Fibroblast of mammary gland (primary cell): ENCODE results near the gene C1orf141.

Experiments used
- DNase-seq: peaks from one replicate; pipeline ENCODE4 v3.0.0-alpha.2; 2010; ENCODE audit warnings: low read depth
- H3K4me3 ChIP-seq: 2 replicates; pipeline ENCODE4 v1.5.1; 2011; ENCODE audit warnings: low read depth, mild to moderate bottlenecking, low read length, moderate library complexity; ENCODE audit not compliant: control insufficient read depth
- TF ChIP-seq, protein P1 (sequence below): conservative IDR thresholded peaks from 2 replicates; pipeline ENCODE4 v1.5.1; 2011; ENCODE audit warnings: low read depth, low read length, inconsistent platforms; ENCODE audit not compliant: control insufficient read depth, insufficient read depth

The C1orf141 gene

DNA sequence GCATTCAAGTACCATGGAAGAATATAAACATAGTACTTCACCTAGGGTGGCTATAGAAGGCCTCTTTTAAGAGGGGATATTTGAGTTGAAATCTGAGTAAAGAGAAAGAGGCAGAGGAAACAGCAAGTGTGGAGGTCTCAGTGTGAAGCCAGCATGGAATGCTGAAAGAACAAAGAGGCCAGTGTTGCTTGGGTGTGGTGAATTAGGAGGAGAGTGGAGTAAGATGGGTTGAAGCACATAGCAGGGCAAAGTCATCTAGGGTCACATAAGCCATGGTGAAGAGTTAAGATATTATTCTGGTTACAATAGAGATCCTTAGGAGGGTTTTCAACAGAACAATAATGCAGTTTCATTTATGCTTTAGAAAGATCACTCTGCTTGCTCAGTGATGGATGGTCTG is 37.5 kb downstream of the C1orf141 start:
- H3K4me3 ChIP-seq: no peak overlapping the region
- TF ChIP-seq, protein P1, sequence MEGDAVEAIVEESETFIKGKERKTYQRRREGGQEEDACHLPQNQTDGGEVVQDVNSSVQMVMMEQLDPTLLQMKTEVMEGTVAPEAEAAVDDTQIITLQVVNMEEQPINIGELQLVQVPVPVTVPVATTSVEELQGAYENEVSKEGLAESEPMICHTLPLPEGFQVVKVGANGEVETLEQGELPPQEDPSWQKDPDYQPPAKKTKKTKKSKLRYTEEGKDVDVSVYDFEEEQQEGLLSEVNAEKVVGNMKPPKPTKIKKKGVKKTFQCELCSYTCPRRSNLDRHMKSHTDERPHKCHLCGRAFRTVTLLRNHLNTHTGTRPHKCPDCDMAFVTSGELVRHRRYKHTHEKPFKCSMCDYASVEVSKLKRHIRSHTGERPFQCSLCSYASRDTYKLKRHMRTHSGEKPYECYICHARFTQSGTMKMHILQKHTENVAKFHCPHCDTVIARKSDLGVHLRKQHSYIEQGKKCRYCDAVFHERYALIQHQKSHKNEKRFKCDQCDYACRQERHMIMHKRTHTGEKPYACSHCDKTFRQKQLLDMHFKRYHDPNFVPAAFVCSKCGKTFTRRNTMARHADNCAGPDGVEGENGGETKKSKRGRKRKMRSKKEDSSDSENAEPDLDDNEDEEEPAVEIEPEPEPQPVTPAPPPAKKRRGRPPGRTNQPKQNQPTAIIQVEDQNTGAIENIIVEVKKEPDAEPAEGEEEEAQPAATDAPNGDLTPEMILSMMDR: no peak
- DNase-seq: no peak

GRCh38 chr1:67094191-67094590 is 40.6 kb downstream of the C1orf141 start:
- TF ChIP-seq, protein P1: no peak
- DNase-seq: no peak
- no peak overlapping the region for H3K4me3 ChIP-seq

DNA sequence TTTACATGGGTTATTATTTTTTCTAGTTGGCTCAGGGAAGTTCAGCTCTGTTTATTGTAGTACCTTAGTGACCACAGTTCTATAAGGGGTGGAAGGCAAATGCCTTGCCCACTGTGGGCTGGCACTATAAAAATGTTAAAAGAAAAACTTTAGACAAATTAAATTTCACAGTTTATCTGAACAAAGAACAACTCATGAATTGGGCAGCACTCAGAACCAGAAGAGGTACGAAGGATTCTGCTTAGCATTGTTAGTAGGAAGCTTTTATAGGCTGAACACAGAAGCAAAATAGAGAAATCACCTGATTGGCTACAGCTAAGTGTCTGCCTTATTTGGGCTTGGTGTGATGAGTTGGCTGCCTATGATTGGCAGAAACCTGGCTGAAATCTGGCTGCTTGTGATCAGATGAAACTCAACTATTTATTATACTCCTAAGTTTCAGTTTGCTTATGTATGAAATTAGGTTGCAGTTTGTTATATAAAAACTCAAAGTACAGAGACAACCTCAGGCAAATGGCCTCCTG is 45.0 kb downstream of the C1orf141 start:
- H3K4me3 ChIP-seq: no peak overlapping the region
- TF ChIP-seq, protein P1: no peak
- DNase-seq: no peak

- no peak overlapping the region for H3K4me3 ChIP-seq
- TF ChIP-seq, protein P1: no peak
Measured at GRCh38 chr1:67088440-67088839, 46.3 kb downstream of the C1orf141 start.

DNA sequence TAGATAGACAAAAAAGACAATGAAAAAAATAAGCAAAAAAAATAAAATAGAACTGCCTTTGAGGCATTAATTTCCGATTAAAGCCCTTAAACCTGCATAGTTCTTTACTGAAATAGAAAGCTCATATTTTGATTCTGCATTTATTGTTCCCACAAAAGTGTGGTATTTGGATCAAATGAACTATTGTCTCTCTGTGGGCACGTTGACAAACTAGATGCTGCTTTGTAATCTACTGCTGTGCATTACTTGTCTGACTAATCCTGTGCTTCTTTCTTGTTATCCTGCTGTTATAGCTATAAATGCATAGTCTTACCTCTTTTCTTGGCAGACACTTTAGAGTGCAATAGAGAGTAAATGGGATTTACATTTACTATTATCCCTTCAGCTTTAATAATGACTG is 49.4 kb downstream of the C1orf141 start:
- TF ChIP-seq, protein P1: no peak
- H3K4me3 ChIP-seq: no peak overlapping the region
- DNase-seq: no peak

More at GRCh38 chr1:67088440-67088839, 46.3 kb downstream of the C1orf141 start:
- no peak for DNase-seq

DNA sequence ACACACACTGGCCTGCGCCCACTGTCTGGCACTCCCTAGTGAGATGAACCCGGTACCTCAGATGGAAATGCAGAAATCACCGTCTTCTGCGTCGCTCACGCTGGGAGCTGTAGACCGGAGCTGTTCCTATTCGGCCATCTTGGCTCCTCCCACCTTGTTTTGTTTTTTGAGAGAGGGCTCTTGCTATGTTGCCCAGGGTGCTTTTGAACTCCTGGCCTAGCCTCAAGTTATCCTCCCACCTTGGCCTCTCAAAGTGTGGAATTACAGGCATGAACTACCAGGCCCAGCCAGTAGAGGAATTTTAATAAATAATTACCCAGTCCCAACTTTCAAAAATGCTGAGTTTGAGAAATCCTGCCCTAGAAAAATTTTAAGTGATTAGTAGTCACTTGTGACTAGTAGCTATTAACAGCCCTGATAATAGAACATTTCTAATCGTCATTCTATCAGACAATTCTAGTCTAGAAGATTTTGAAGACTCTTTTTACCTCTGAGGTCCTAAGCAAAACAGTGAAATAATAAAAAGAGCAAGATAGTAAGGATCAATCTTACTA is 49.9 kb downstream of the C1orf141 start:
- TF ChIP-seq, protein P1: no peak
- DNase-seq: no peak
- H3K4me3 ChIP-seq: no peak overlapping the region
